HG03039 (cell line): Measurements from ENCODE around the gene GNB3.

Experiments
- ATAC-seq: cut with Tn5 transposase; IDR thresholded peaks from one replicate; pipeline ENCODE4 v1.9.1; 2021; ENCODE audit warnings: mild to moderate bottlenecking, moderate library complexity; ENCODE audit not compliant: unreplicated experiment

GNB3 gene

GRCh38 chr12:6840761-6841515 is at the start of gene GNB3:
Gene GNB3 (plus strand): TSS chr12:6840925. CDS start chr12:6841288, 363 bp downstream.
- no peak for ATAC-seq

DNA sequence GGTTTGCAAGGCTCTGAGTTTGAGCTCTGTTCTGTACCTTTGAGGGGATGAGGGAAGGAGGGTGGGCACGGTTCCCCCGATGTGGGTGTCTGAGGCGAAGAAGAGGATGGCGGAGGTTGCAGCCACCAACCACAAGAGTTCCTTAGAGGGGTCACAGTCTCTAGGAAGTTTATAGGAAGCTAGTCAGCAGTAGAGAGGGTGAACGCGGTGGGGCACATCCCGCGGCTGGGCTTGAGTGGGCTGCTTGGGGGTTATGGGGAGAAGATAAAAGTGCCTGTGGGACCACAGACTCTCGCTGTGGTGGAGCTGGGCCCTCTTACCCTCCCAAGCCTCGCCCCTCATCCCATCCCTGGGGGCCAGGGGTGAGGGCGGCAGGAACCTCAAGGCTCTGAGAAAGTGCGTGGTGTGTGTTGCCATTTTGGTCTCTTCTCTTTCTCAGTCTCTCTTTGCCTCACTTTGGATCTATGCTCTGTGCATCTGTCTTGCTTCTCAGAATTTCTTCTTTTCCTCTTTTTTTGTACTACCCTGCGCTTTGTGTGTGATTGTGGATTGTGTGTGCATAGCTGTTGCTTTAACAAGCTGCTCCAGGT is 48.7 kb upstream of the GNB3 start:
- ATAC-seq, result no peak

DNA sequence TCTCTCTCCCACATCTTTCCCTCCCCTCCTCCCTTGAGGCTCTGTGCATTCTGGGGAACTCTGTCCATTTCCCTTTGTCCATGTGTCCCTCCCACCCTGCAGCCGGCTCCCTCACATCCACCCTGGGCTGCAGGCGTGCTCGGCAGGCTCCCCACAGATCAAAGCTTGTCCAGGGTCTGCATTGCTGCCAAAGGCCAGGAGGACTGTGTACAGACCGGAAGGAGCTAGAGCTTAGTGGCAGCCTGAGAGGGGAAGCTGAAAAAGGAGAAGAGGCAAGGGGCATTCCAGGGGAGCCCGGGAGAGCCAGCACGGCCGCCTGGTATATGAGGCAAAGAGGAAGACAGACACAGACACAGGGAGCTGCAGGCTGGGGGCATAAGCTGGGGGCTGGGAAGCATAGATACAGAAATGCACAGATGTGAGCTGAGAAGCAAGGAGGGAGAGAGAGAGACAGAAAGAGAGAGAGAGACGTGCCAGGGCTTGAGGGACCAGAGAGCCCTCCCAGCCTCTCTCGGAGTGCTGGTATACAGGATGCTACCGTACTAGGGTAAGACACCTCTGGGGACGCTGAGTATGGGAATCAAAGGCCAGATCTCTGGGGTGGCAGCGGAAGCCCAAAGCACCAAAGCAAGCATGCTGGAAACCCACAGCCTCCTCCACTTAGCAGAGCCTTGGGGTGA is 48.1 kb upstream of the GNB3 start:
- ATAC-seq, result no peak

DNA sequence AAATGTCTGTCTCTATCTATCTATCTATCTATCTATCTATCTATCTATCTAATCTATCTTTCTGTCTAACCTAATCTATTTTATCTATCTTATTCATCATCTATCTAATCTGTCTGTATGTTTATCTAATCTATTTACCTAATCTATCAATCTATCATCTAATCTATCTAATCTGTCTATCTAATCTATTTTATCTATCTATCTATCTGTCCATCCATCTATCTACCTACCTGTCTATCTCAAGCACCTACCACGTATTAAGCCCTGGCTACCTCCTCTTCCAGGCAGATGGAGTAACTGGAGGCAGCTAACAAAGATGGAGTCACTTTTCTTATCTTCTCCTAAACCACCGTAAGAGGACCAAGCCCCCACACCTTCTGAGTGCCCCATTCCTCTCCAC is 45.6 kb upstream of the GNB3 start:
- no peak for ATAC-seq

DNA sequence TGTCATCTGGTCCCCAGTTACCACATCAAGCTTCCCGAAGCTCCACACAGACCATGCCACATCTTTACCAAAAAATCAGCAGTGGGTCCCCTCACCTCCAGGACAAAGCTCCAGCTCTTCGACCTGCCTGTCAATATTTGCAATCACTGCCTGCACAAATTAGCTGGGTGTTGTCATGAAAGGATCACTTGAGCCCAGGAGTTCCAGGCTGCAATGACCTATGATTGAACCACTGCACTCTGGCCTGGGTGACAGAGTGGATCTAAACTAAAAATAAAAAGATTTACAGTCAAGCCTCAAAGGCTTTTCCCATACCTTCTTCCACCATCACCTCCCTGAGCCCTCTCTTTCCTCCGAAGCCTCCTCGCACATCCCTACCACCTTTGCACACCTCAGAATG is 44.1 kb upstream of the GNB3 start:
- ATAC-seq, result no peak

- ATAC-seq, result no peak
These were observed 41.6 kb upstream of the GNB3 start for GRCh38 chr12:6799147-6799546.

GRCh38 chr12:6807170-6807569 is 33.6 kb upstream of the GNB3 start:
- ATAC-seq, result no peak

DNA sequence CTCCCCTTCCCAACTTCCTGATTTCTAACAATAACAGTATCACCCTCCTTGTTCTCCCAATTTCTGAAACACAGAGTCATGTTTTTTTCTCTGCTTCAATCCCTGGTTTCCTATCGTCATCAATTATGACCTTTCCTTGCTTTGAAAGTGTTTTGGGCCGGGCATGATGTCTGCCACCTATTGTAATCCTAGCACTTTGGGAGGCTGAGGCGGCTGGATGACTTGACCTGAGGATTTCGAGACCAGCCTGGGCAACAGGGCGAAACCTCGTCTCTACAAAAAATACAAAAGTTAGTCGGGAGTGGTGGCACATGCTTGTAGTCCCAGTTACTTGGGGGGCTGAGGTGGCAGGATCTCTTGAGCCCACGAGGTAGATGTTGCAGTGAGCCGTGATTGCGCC is 31.7 kb upstream of the GNB3 start:
- no peak for ATAC-seq

DNA sequence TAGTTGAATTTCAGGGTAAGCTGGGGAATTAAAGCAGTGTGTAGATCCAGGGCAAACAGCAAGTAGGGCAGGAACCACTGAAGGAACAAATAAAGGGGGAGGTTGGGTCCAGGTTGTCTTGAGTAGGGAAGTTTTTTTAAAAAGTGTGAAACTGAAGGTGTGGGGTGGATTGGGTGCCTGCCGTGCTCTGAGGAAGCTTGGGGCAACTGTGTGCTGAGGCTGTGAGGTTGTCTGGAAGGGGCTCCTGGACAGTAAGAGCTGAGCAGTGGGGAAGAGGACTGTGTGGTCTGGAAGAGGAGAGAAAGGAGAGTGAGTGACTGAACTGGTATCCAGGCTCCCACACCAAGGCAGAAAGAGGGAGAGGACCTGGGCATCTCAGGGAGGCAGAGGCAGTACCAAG is 30.0 kb upstream of the GNB3 start:
- no peak for ATAC-seq

- ATAC-seq, result no peak
These were observed 27.4 kb upstream of the GNB3 start for GRCh38 chr12:6813363-6813762.

- no peak for ATAC-seq
These were observed 24.1 kb upstream of the GNB3 start for GRCh38 chr12:6816598-6816997.

DNA sequence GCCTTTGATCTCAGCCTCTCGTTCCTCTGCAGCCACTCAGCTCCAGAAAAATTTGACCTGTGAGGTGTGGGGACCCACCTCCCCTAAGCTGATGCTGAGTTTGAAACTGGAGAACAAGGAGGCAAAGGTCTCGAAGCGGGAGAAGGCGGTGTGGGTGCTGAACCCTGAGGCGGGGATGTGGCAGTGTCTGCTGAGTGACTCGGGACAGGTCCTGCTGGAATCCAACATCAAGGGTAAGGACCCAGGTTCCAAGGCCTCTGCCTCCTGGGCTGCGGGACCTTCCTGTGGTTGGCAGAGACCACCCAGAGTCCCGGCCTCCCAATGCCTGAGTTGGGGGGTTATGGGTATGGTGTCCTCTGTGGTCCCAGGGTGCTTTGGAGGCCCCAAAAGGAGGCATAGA is 23.6 kb upstream of the GNB3 start:
- ATAC-seq, result no peak

GRCh38 chr12:6817662-6818157 is 23.0 kb upstream of the GNB3 start:
- no peak for ATAC-seq

DNA sequence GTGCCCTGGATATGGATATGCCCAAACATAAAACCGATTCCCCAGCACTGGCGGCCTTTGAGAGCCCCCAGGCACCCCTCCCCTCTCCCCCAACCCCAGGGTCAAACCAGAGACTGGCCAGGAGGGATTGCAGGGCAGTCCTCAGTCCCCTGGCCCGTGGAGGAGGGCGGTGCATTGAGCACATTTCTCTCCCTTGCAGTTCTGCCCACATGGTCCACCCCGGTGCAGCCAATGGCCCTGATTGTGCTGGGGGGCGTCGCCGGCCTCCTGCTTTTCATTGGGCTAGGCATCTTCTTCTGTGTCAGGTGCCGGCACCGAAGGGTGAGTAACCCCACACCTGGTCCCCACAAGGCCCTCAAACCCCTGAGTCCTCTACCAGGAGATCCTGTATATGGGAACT is 22.5 kb upstream of the GNB3 start:
- ATAC-seq, result no peak

DNA sequence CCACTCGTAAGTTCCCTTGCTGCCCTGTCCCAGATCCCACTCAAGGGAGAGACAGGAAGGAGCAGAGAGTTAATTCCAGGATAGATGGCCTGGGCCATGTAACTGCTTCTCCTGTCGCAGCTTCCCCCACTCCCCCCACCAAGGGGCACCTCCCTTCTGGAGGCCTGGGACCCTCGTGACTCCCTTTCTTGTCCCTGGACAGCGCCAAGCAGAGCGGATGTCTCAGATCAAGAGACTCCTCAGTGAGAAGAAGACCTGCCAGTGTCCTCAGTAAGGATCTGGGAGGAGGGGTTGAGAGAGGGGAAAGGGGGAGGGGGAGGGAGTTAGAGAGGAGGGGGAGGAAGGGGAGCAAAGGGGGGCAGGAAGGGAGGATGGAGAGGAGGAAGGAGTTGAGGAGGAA is 22.1 kb upstream of the GNB3 start:
- ATAC-seq, result no peak

- no peak for ATAC-seq
These were observed 21.4 kb upstream of the GNB3 start for GRCh38 chr12:6819106-6820030.

DNA sequence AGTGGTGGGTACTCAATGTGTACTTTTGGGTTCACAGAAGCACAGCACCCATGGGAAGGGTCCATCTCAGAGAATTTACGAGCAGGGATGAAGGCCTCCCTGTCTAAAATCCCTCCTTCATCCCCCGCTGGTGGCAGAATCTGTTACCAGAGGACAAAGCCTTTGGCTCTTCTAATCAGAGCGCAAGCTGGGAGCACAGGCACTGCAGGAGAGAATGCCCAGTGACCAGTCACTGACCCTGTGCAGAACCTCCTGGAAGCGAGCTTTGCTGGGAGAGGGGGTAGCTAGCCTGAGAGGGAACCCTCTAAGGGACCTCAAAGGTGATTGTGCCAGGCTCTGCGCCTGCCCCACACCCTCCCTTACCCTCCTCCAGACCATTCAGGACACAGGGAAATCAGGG is 20.6 kb upstream of the GNB3 start:
- no peak for ATAC-seq

- no peak for ATAC-seq
These were observed 18.9 kb upstream of the GNB3 start, which contains the start of gene GPR162 for GRCh38 chr12:6821591-6822425. Gene GPR162 (plus strand): TSS chr12:6821821. CDS start chr12:6823899, 2,078 bp downstream.

- no peak for ATAC-seq
These were observed 18.1 kb upstream of the GNB3 start for GRCh38 chr12:6822426-6823135.
